ENCODE data around the gene KRT86.
"Not testable (repeated sequence)": the region's sequence is repeated elsewhere in the genome, so short reads cannot be mapped to it uniquely, and the experiment has no call there.

The KRT86 gene

GRCh38 chr12:52307836-52308805, 33.7 kb downstream of the KRT86 start:
- H3K4me1 ChIP-seq (ENCODE audit: control insufficient read depth, low read depth, low read length) = no peaks in the 10 kb centered on the region
- no peak overlapping the region for H3K27ac ChIP-seq (ENCODE audit: low read length)
- H3K9me3 ChIP-seq (ENCODE audit: control insufficient read depth, low read depth, low read length) = no peaks in the 10 kb centered on the region
- H3K4me3 ChIP-seq (ENCODE audit: low read length) = peak overlapping the region; percentile 64
- no peak overlapping the region for H3K9ac ChIP-seq (ENCODE audit: low read length)
- H3K27me3 ChIP-seq (ENCODE audit: control insufficient read depth, insufficient read depth, low read length) = peaks cover 41% of the 10 kb centered on the region
- no peaks in the 10 kb centered on the region for H3K36me3 ChIP-seq (ENCODE audit: control insufficient read depth, low read depth, low read length)

DNA sequence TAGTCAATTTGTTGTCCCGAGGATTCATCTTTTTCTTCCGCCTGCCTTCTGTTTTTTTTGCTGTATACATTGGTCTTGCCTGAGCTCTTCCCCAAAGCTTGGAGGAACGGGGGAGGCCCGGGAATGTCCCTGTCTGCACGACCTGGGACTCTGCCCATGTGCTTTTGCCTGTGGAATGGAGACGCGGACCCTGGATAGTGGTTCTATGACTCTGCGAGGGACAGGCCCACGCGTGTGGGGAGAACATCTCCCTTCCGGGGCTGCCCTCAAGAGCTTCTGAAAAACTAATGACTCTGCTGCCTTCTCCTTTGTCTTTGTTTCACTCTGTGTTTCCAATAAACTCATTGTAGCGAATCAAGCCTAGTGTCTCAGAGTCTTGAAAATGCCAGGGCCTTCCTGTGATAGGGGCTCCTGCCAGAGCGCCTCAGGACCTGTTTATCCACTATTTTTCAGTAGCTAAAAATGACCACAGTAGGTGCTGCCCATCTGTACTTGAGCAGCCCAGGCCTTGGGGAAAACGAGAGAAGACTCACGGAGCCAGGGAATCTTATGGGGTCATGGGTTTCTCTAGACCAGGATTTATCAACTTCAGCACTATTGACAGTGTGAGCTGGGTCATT, 34.5 kb downstream of the KRT86 start:
- H3K4me3 ChIP-seq (ENCODE audit: low read length) = peak overlapping the region; percentile 64
- no peak overlapping the region for H3K27ac ChIP-seq (ENCODE audit: low read length)
- H3K4me1 ChIP-seq (ENCODE audit: control insufficient read depth, low read depth, low read length) = no peaks in the 10 kb centered on the region
- no peaks in the 10 kb centered on the region for H3K9me3 ChIP-seq (ENCODE audit: control insufficient read depth, low read depth, low read length)
- peaks cover 41% of the 10 kb centered on the region for H3K27me3 ChIP-seq (ENCODE audit: control insufficient read depth, insufficient read depth, low read length)
- H3K9ac ChIP-seq (ENCODE audit: low read length) = no peak overlapping the region
- no peaks in the 10 kb centered on the region for H3K36me3 ChIP-seq (ENCODE audit: control insufficient read depth, low read depth, low read length)

DNA sequence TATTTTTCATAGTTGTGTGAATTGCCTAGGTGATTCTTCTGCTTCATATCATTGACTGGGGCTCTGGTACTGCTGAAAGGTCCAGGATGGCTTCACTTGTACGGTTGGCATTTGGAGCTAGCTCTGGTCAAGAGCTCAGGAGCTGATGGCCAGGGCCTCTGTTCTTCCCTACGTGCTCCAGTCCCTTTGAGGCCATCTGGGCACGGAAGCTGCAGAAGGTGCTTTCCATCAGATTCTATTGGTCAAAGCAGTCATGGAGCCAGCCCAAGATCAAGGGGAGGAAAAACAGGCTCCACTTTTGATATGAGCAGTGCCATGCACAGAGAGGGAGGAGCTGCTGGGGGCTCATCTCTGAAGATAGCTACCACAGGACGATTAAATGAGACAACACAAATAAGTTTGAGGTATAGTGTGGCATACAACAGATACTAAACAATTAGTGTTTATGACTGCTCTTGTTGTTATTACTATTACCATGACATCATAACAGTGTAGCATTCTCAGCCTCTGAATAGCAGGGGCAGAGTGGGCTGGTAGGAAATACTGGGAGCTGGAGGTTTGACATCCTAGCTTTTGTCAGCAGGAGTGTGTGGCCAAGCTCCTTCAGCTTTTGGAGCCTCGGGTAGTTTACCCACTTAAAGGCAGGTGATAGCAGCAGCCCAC, 36.3 kb downstream of the KRT86 start:
- Histone ChIP-seq H3K36me3 (ENCODE audit: control insufficient read depth, low read depth, low read length) (no peaks in the 10 kb centered on the region), H3K4me3 (ENCODE audit: low read length) (no peak overlapping the region), H3K27me3 (ENCODE audit: control insufficient read depth, insufficient read depth, low read length) (peaks cover 41% of the 10 kb centered on the region), H3K9me3 (ENCODE audit: control insufficient read depth, low read depth, low read length) (no peaks in the 10 kb centered on the region), H3K9ac (ENCODE audit: low read length) (no peak overlapping the region), H3K27ac (ENCODE audit: low read length) (no peak overlapping the region), H3K4me1 (ENCODE audit: control insufficient read depth, low read depth, low read length) (no peaks in the 10 kb centered on the region)

- Histone ChIP-seq H3K27ac (ENCODE audit: low read length) (no peak overlapping the region), H3K27me3 (ENCODE audit: control insufficient read depth, insufficient read depth, low read length) (peaks cover 39% of the 10 kb centered on the region), H3K36me3 (ENCODE audit: control insufficient read depth, low read depth, low read length) (no peaks in the 10 kb centered on the region), H3K9me3 (ENCODE audit: control insufficient read depth, low read depth, low read length) (no peaks in the 10 kb centered on the region), H3K4me1 (ENCODE audit: control insufficient read depth, low read depth, low read length) (no peaks in the 10 kb centered on the region), H3K9ac (ENCODE audit: low read length) (no peak overlapping the region), H3K4me3 (ENCODE audit: low read length) (no peak overlapping the region)
Observed at GRCh38 chr12:52311285-52311648, 36.8 kb downstream of the KRT86 start.

DNA sequence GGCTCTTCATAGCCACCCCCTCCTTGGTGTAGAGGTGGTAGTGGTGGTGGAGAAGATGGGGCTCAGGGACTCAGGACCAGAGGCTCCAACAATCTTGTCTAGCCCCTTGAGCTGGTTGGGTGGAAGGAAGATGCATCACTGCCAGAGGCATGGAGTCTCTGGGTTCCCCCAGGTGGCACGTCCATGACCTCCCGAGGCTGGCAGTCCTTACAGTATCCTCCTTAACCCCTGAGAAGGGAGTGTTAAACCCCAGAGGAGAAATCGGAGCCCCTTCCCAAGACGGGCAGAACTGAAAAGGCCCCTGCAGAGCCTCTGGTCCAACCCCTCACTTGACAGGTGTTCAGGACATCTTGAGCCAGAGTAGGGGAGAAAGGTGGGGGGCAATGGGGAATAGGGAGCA, 37.6 kb downstream of the KRT86 start:
- no peak overlapping the region for H3K9ac ChIP-seq (ENCODE audit: low read length)
- H3K27me3 ChIP-seq (ENCODE audit: control insufficient read depth, insufficient read depth, low read length) = peaks cover 31% of the 10 kb centered on the region
- no peaks in the 10 kb centered on the region for H3K36me3 ChIP-seq (ENCODE audit: control insufficient read depth, low read depth, low read length)

DNA sequence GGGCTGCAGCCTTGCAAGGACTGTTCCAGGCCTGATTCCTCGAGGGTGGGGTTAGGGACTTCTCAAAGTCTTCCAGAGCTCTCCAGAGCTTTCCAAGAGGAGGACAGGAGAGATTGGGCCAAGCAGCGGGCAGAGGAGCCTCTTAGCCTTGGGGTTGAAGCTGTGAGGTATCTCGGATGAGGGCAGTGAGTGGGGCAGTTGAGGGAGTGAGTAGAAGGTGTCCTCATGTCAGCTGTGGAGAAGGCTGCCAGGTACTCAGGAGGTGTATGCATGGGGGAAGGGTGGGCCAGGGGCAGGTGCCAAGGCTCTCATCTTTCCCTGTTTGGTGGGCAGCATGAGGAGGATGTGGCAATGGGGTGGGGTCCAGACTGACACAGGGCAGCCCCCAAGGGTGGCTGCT, 39.0 kb downstream of the KRT86 start:
- Histone ChIP-seq H3K27me3 (ENCODE audit: control insufficient read depth, insufficient read depth, low read length) (peaks cover 17% of the 10 kb centered on the region), H3K9ac (ENCODE audit: low read length) (no peak overlapping the region), H3K4me3 (ENCODE audit: low read length) (no peak overlapping the region), H3K4me1 (ENCODE audit: control insufficient read depth, low read depth, low read length) (no peaks in the 10 kb centered on the region), H3K36me3 (ENCODE audit: control insufficient read depth, low read depth, low read length) (no peaks in the 10 kb centered on the region), H3K27ac (ENCODE audit: low read length) (no peak overlapping the region), H3K9me3 (ENCODE audit: control insufficient read depth, low read depth, low read length) (no peaks in the 10 kb centered on the region)

More for the DNA sequence above, 37.6 kb downstream of the KRT86 start:
- no peaks in the 10 kb centered on the region for H3K9me3 ChIP-seq (ENCODE audit: control insufficient read depth, low read depth, low read length)
- no peaks in the 10 kb centered on the region for H3K4me1 ChIP-seq (ENCODE audit: control insufficient read depth, low read depth, low read length)
- H3K4me3 ChIP-seq (ENCODE audit: low read length) = no peak overlapping the region
- no peak overlapping the region for H3K27ac ChIP-seq (ENCODE audit: low read length)

GRCh38 chr12:52313926-52314325, 39.5 kb downstream of the KRT86 start:
- no peaks in the 10 kb centered on the region for H3K9me3 ChIP-seq (ENCODE audit: control insufficient read depth, low read depth, low read length)
- H3K4me1 ChIP-seq (ENCODE audit: control insufficient read depth, low read depth, low read length) = no peaks in the 10 kb centered on the region
- H3K27ac ChIP-seq (ENCODE audit: low read length) = no peak overlapping the region
- no peaks in the 10 kb centered on the region for H3K36me3 ChIP-seq (ENCODE audit: control insufficient read depth, low read depth, low read length)
- peaks cover 13% of the 10 kb centered on the region for H3K27me3 ChIP-seq (ENCODE audit: control insufficient read depth, insufficient read depth, low read length)
- H3K9ac ChIP-seq (ENCODE audit: low read length) = no peak overlapping the region
- no peak overlapping the region for H3K4me3 ChIP-seq (ENCODE audit: low read length)

DNA sequence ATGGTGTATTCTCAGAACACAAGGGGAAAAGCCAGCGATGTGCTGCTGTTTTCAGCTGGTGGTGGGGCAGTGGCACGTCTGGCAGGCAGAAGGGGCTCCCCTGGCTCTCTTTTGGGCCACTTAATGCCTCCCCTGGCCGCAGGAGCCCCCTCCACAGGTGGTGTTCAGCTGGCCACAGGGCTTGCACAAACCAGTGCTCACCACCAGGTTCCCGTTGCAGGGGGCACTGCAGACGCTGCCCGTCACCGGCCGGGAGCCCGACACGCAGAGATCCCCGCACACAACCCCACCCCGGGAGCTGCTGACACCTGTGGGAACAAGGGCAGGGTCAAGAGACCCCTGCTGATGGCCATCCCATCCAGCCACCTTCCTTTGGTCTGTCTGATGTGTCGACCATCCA, 40.1 kb downstream of the KRT86 start:
- Histone ChIP-seq H3K27me3 (ENCODE audit: control insufficient read depth, insufficient read depth, low read length) (peaks cover 7% of the 10 kb centered on the region), H3K27ac (ENCODE audit: low read length) (no peak overlapping the region), H3K4me1 (ENCODE audit: control insufficient read depth, low read depth, low read length) (no peaks in the 10 kb centered on the region), H3K4me3 (ENCODE audit: low read length) (no peak overlapping the region), H3K9me3 (ENCODE audit: control insufficient read depth, low read depth, low read length) (no peaks in the 10 kb centered on the region), H3K9ac (ENCODE audit: low read length) (no peak overlapping the region), H3K36me3 (ENCODE audit: control insufficient read depth, low read depth, low read length) (no peaks in the 10 kb centered on the region)

- not testable (repeated sequence) for H3K9me3 ChIP-seq (ENCODE audit: control insufficient read depth, low read depth, low read length); H3K27me3 ChIP-seq (ENCODE audit: control insufficient read depth, insufficient read depth, low read length); H3K4me1 ChIP-seq (ENCODE audit: control insufficient read depth, low read depth, low read length); H3K9ac ChIP-seq (ENCODE audit: low read length); H3K27ac ChIP-seq (ENCODE audit: low read length); H3K4me3 ChIP-seq (ENCODE audit: low read length); H3K36me3 ChIP-seq (ENCODE audit: control insufficient read depth, low read depth, low read length)
Observed at GRCh38 chr12:52315721-52316120, 41.3 kb downstream of the KRT86 start.

DNA sequence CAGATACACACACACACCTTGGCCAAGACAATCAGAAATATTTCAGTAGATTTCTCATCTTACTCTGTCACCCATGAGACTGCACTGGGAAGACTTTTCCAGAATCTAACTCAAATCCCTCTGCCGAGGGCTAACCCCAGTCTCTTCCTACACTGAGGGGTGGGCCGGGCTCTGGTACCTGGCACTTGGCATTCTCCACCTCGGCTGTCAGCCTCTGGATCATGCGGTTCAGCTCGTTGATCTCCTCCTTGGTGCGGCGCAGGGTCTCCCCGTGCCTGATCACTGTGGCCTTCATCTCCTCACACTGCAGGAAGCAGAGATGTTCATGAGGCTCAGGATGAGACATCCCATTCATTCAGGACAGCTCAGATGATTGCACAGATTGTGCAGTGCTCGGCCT, 41.8 kb downstream of the KRT86 start:
- Histone ChIP-seq H3K9me3 (ENCODE audit: control insufficient read depth, low read depth, low read length) (no peaks in the 10 kb centered on the region), H3K36me3 (ENCODE audit: control insufficient read depth, low read depth, low read length) (no peaks in the 10 kb centered on the region), H3K4me3 (ENCODE audit: low read length) (no peak overlapping the region), H3K27me3 (ENCODE audit: control insufficient read depth, insufficient read depth, low read length) (no peaks in the 10 kb centered on the region), H3K9ac (ENCODE audit: low read length) (no peak overlapping the region), H3K4me1 (ENCODE audit: control insufficient read depth, low read depth, low read length) (no peaks in the 10 kb centered on the region), H3K27ac (ENCODE audit: low read length) (no peak overlapping the region)

- Histone ChIP-seq H3K27ac (ENCODE audit: low read length) (no peak overlapping the region), H3K27me3 (ENCODE audit: control insufficient read depth, insufficient read depth, low read length) (no peaks in the 10 kb centered on the region), H3K4me1 (ENCODE audit: control insufficient read depth, low read depth, low read length) (no peaks in the 10 kb centered on the region), H3K9ac (ENCODE audit: low read length) (no peak overlapping the region), H3K36me3 (ENCODE audit: control insufficient read depth, low read depth, low read length) (no peaks in the 10 kb centered on the region), H3K4me3 (ENCODE audit: low read length) (no peak overlapping the region), H3K9me3 (ENCODE audit: control insufficient read depth, low read depth, low read length) (no peaks in the 10 kb centered on the region)
Observed at GRCh38 chr12:52316701-52317100, 42.3 kb downstream of the KRT86 start.
